ENCODE measurements around the gene MAP2K3.
"Not testable (repeated sequence)": the region's sequence is repeated elsewhere in the genome, so short reads cannot be mapped to it uniquely, and the experiment has no call there.

Gene MAP2K3

GRCh38 chr17:21336541-21337294, 52.2 kb downstream of the MAP2K3 start:
- H3K4me3 ChIP-seq (ENCODE audit: low read length in 2 of 2); H3K27me3 ChIP-seq (ENCODE audit: control insufficient read depth in 2 of 2, insufficient read depth in 2 of 2, low read length in 2 of 2); H3K9me3 ChIP-seq (ENCODE audit: control insufficient read depth in 2 of 2, low read length in 2 of 2); H3K27ac ChIP-seq (ENCODE audit: low read depth in 2 of 2, low read length in 2 of 2); H3K4me1 ChIP-seq (ENCODE audit: control insufficient read depth in 2 of 2, insufficient read depth in 2 of 2, low read length in 2 of 2); H3K36me3 ChIP-seq (ENCODE audit: control insufficient read depth in 2 of 2, insufficient read depth in 2 of 2, low read length in 2 of 2); H3K9ac ChIP-seq (ENCODE audit: low read depth in 1 of 2, low read length in 2 of 2): not testable (repeated sequence)

- not testable (repeated sequence) for H3K27ac ChIP-seq (ENCODE audit: low read depth in 2 of 2, low read length in 2 of 2); H3K36me3 ChIP-seq (ENCODE audit: control insufficient read depth in 2 of 2, insufficient read depth in 2 of 2, low read length in 2 of 2); H3K27me3 ChIP-seq (ENCODE audit: control insufficient read depth in 2 of 2, insufficient read depth in 2 of 2, low read length in 2 of 2); H3K4me1 ChIP-seq (ENCODE audit: control insufficient read depth in 2 of 2, insufficient read depth in 2 of 2, low read length in 2 of 2); H3K9ac ChIP-seq (ENCODE audit: low read depth in 1 of 2, low read length in 2 of 2); H3K4me3 ChIP-seq (ENCODE audit: low read length in 2 of 2); H3K9me3 ChIP-seq (ENCODE audit: control insufficient read depth in 2 of 2, low read length in 2 of 2)
These were observed 53.6 kb downstream of the MAP2K3 start for GRCh38 chr17:21337981-21338625.

- H3K36me3 ChIP-seq (ENCODE audit: control insufficient read depth in 2 of 2, insufficient read depth in 2 of 2, low read length in 2 of 2) = no peaks in the 10 kb centered on the region
These were observed 54.5 kb downstream of the MAP2K3 start for GRCh38 chr17:21339011-21339410.

GRCh38 chr17:21339571-21339970, 55.1 kb downstream of the MAP2K3 start:
- H3K4me1 ChIP-seq (ENCODE audit: control insufficient read depth in 2 of 2, insufficient read depth in 2 of 2, low read length in 2 of 2); H3K27ac ChIP-seq (ENCODE audit: low read depth in 2 of 2, low read length in 2 of 2); H3K9me3 ChIP-seq (ENCODE audit: control insufficient read depth in 2 of 2, low read length in 2 of 2); H3K9ac ChIP-seq (ENCODE audit: low read depth in 1 of 2, low read length in 2 of 2); H3K27me3 ChIP-seq (ENCODE audit: control insufficient read depth in 2 of 2, insufficient read depth in 2 of 2, low read length in 2 of 2); H3K36me3 ChIP-seq (ENCODE audit: control insufficient read depth in 2 of 2, insufficient read depth in 2 of 2, low read length in 2 of 2); H3K4me3 ChIP-seq (ENCODE audit: low read length in 2 of 2): not testable (repeated sequence)

More at GRCh38 chr17:21339011-21339410, 54.5 kb downstream of the MAP2K3 start:
- no peaks in the 10 kb centered on the region for H3K4me1 ChIP-seq (ENCODE audit: control insufficient read depth in 2 of 2, insufficient read depth in 2 of 2, low read length in 2 of 2)
- no peak overlapping the region for H3K27ac ChIP-seq (ENCODE audit: low read depth in 2 of 2, low read length in 2 of 2)
- H3K4me3 ChIP-seq (ENCODE audit: low read length in 2 of 2) = no peak overlapping the region
- no peaks in the 10 kb centered on the region for H3K9me3 ChIP-seq (ENCODE audit: control insufficient read depth in 2 of 2, low read length in 2 of 2)
- no peaks in the 10 kb centered on the region for H3K27me3 ChIP-seq (ENCODE audit: control insufficient read depth in 2 of 2, insufficient read depth in 2 of 2, low read length in 2 of 2)
- H3K9ac ChIP-seq (ENCODE audit: low read depth in 1 of 2, low read length in 2 of 2) = no peak overlapping the region

- not testable (repeated sequence) for H3K36me3 ChIP-seq (ENCODE audit: control insufficient read depth in 2 of 2, insufficient read depth in 2 of 2, low read length in 2 of 2)
These were observed 55.9 kb downstream of the MAP2K3 start for GRCh38 chr17:21340407-21340806.

GRCh38 chr17:21341279-21341678, 56.8 kb downstream of the MAP2K3 start:
- H3K27me3 ChIP-seq (ENCODE audit: control insufficient read depth in 2 of 2, insufficient read depth in 2 of 2, low read length in 2 of 2); H3K9me3 ChIP-seq (ENCODE audit: control insufficient read depth in 2 of 2, low read length in 2 of 2); H3K36me3 ChIP-seq (ENCODE audit: control insufficient read depth in 2 of 2, insufficient read depth in 2 of 2, low read length in 2 of 2); H3K9ac ChIP-seq (ENCODE audit: low read depth in 1 of 2, low read length in 2 of 2); H3K4me3 ChIP-seq (ENCODE audit: low read length in 2 of 2); H3K4me1 ChIP-seq (ENCODE audit: control insufficient read depth in 2 of 2, insufficient read depth in 2 of 2, low read length in 2 of 2); H3K27ac ChIP-seq (ENCODE audit: low read depth in 2 of 2, low read length in 2 of 2): not testable (repeated sequence)

More at GRCh38 chr17:21340407-21340806, 55.9 kb downstream of the MAP2K3 start:
- H3K4me3 ChIP-seq (ENCODE audit: low read length in 2 of 2); H3K9me3 ChIP-seq (ENCODE audit: control insufficient read depth in 2 of 2, low read length in 2 of 2); H3K9ac ChIP-seq (ENCODE audit: low read depth in 1 of 2, low read length in 2 of 2); H3K4me1 ChIP-seq (ENCODE audit: control insufficient read depth in 2 of 2, insufficient read depth in 2 of 2, low read length in 2 of 2); H3K27me3 ChIP-seq (ENCODE audit: control insufficient read depth in 2 of 2, insufficient read depth in 2 of 2, low read length in 2 of 2); H3K27ac ChIP-seq (ENCODE audit: low read depth in 2 of 2, low read length in 2 of 2): not testable (repeated sequence)

- H3K9ac ChIP-seq (ENCODE audit: low read depth in 1 of 2, low read length in 2 of 2); H3K36me3 ChIP-seq (ENCODE audit: control insufficient read depth in 2 of 2, insufficient read depth in 2 of 2, low read length in 2 of 2); H3K27ac ChIP-seq (ENCODE audit: low read depth in 2 of 2, low read length in 2 of 2); H3K27me3 ChIP-seq (ENCODE audit: control insufficient read depth in 2 of 2, insufficient read depth in 2 of 2, low read length in 2 of 2); H3K4me1 ChIP-seq (ENCODE audit: control insufficient read depth in 2 of 2, insufficient read depth in 2 of 2, low read length in 2 of 2); H3K9me3 ChIP-seq (ENCODE audit: control insufficient read depth in 2 of 2, low read length in 2 of 2); H3K4me3 ChIP-seq (ENCODE audit: low read length in 2 of 2): not testable (repeated sequence)
These were observed 57.5 kb downstream of the MAP2K3 start for GRCh38 chr17:21341925-21342540.

GRCh38 chr17:21343061-21343949, 58.8 kb downstream of the MAP2K3 start:
- H3K9ac ChIP-seq (ENCODE audit: low read depth in 1 of 2, low read length in 2 of 2); H3K4me3 ChIP-seq (ENCODE audit: low read length in 2 of 2); H3K4me1 ChIP-seq (ENCODE audit: control insufficient read depth in 2 of 2, insufficient read depth in 2 of 2, low read length in 2 of 2); H3K9me3 ChIP-seq (ENCODE audit: control insufficient read depth in 2 of 2, low read length in 2 of 2); H3K36me3 ChIP-seq (ENCODE audit: control insufficient read depth in 2 of 2, insufficient read depth in 2 of 2, low read length in 2 of 2); H3K27ac ChIP-seq (ENCODE audit: low read depth in 2 of 2, low read length in 2 of 2); H3K27me3 ChIP-seq (ENCODE audit: control insufficient read depth in 2 of 2, insufficient read depth in 2 of 2, low read length in 2 of 2): not testable (repeated sequence)

GRCh38 chr17:21344801-21345200, 60.3 kb downstream of the MAP2K3 start:
- H3K4me1 ChIP-seq (ENCODE audit: control insufficient read depth in 2 of 2, insufficient read depth in 2 of 2, low read length in 2 of 2); H3K36me3 ChIP-seq (ENCODE audit: control insufficient read depth in 2 of 2, insufficient read depth in 2 of 2, low read length in 2 of 2); H3K27me3 ChIP-seq (ENCODE audit: control insufficient read depth in 2 of 2, insufficient read depth in 2 of 2, low read length in 2 of 2); H3K27ac ChIP-seq (ENCODE audit: low read depth in 2 of 2, low read length in 2 of 2); H3K9me3 ChIP-seq (ENCODE audit: control insufficient read depth in 2 of 2, low read length in 2 of 2); H3K9ac ChIP-seq (ENCODE audit: low read depth in 1 of 2, low read length in 2 of 2); H3K4me3 ChIP-seq (ENCODE audit: low read length in 2 of 2): not testable (repeated sequence)

- H3K27ac ChIP-seq (ENCODE audit: low read depth in 2 of 2, low read length in 2 of 2) = no peak overlapping the region
- H3K9ac ChIP-seq (ENCODE audit: low read depth in 1 of 2, low read length in 2 of 2) = no peak overlapping the region
- no peaks in the 10 kb centered on the region for H3K27me3 ChIP-seq (ENCODE audit: control insufficient read depth in 2 of 2, insufficient read depth in 2 of 2, low read length in 2 of 2)
- no peaks in the 10 kb centered on the region for H3K36me3 ChIP-seq (ENCODE audit: control insufficient read depth in 2 of 2, insufficient read depth in 2 of 2, low read length in 2 of 2)
- H3K4me1 ChIP-seq (ENCODE audit: control insufficient read depth in 2 of 2, insufficient read depth in 2 of 2, low read length in 2 of 2) = no peaks in the 10 kb centered on the region
- no peaks in the 10 kb centered on the region for H3K9me3 ChIP-seq (ENCODE audit: control insufficient read depth in 2 of 2, low read length in 2 of 2)
- H3K4me3 ChIP-seq (ENCODE audit: low read length in 2 of 2) = no peak overlapping the region
These were observed 60.7 kb downstream of the MAP2K3 start for GRCh38 chr17:21345236-21345635.
